ENCODE results near the gene PDLIM1. TPM values are rescaled to one million over a fixed set of nuclear protein-coding genes. Genes with fewer than 3 reads are reported as not detected.

The PDLIM1 gene
- total RNA-seq, 2 donors from 2014 or later: 93.9 to 158 TPM

- Histone ChIP-seq H3K4me3 (ENCODE audit: low read length) (no peak overlapping the region), H3K9ac (ENCODE audit: extremely low read depth, low read length, poor library complexity, severe bottlenecking) (no peak overlapping the region), H3K27me3 (ENCODE audit: control insufficient read depth, insufficient read depth, low read length, poor library complexity, severe bottlenecking) (no peaks in the 10 kb centered on the region), H3K9me3 (ENCODE audit: control insufficient read depth, low read length) (no peaks in the 10 kb centered on the region), H3K27ac (ENCODE audit: low read depth, low read length) (no peak overlapping the region), H3K4me1 (ENCODE audit: control insufficient read depth, insufficient read depth, low read length) (peaks cover 28% of the 10 kb centered on the region), H3K36me3 (ENCODE audit: control insufficient read depth, insufficient read depth, low read length) (no peaks in the 10 kb centered on the region)
- no peak for DNase-seq
- H3K27ac Mint-ChIP-seq: no peak overlapping the region
- TF ChIP-seq, protein P1, sequence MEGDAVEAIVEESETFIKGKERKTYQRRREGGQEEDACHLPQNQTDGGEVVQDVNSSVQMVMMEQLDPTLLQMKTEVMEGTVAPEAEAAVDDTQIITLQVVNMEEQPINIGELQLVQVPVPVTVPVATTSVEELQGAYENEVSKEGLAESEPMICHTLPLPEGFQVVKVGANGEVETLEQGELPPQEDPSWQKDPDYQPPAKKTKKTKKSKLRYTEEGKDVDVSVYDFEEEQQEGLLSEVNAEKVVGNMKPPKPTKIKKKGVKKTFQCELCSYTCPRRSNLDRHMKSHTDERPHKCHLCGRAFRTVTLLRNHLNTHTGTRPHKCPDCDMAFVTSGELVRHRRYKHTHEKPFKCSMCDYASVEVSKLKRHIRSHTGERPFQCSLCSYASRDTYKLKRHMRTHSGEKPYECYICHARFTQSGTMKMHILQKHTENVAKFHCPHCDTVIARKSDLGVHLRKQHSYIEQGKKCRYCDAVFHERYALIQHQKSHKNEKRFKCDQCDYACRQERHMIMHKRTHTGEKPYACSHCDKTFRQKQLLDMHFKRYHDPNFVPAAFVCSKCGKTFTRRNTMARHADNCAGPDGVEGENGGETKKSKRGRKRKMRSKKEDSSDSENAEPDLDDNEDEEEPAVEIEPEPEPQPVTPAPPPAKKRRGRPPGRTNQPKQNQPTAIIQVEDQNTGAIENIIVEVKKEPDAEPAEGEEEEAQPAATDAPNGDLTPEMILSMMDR (conservative IDR thresholded peaks at IDR 0.05): no peak
- H3K27me3 Mint-ChIP-seq (ENCODE audit: insufficient read depth): peaks cover 8% of the 10 kb centered on the region
- H3K4me1 Mint-ChIP-seq: peaks cover 28% of the 10 kb centered on the region
- H3K36me3 Mint-ChIP-seq (ENCODE audit: low read depth): no peaks in the 10 kb centered on the region
- no peaks in the 10 kb centered on the region for H3K9me3 Mint-ChIP-seq
- H3K4me3 Mint-ChIP-seq: no peak overlapping the region
- WGBS, 2 experiments (ENCODE audit: insufficient coverage in 1 of 2, insufficient read length in 1 of 2): 91 to 100% methylated on average over 1 of the region's 1 CpG
These were observed 13.1 kb upstream of the PDLIM1 start for GRCh38 chr10:95303950-95304349.

DNA sequence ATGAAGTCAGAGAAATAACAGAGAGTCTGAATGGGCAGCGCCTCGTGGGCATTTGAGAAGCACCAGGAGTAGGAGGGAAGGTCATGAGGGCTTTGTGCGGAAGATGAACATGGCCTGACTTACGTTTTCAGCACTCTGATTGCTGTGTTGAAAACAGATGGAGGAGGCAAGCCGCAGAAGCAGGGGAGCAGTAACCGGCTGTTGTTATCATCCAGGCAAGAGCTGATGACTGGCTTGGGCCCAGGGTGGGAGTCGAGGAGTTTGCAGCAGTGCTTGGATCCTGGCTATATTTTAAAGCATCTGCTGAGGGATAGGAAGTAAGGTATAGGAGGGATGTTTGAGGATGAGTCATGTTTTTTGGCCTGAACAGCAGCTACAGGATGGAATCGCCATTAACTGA, 12.7 kb upstream of the PDLIM1 start:
- H3K27me3 ChIP-seq (ENCODE audit: control insufficient read depth, insufficient read depth, low read length, poor library complexity, severe bottlenecking): no peaks in the 10 kb centered on the region
- peaks cover 9% of the 10 kb centered on the region for H3K27me3 Mint-ChIP-seq (ENCODE audit: insufficient read depth)
- H3K9me3 ChIP-seq (ENCODE audit: control insufficient read depth, low read length): no peaks in the 10 kb centered on the region
- 88 to 95% methylated on average over 7 to 8 of the region's 8 CpGs for whole genome bisulfite sequencing, 2 experiments (ENCODE audit: insufficient coverage in 1 of 2, insufficient read length in 1 of 2)
- TF ChIP-seq, protein P1 (conservative IDR thresholded peaks at IDR 0.05): no peak
- no peak overlapping the region for H3K9ac ChIP-seq (ENCODE audit: extremely low read depth, low read length, poor library complexity, severe bottlenecking)
- H3K4me3 Mint-ChIP-seq: no peak overlapping the region
- no peak overlapping the region for H3K4me3 ChIP-seq (ENCODE audit: low read length)
- no peak overlapping the region for H3K27ac ChIP-seq (ENCODE audit: low read depth, low read length)
- H3K36me3 ChIP-seq (ENCODE audit: control insufficient read depth, insufficient read depth, low read length): no peaks in the 10 kb centered on the region
- H3K36me3 Mint-ChIP-seq (ENCODE audit: low read depth): no peaks in the 10 kb centered on the region
- no peak overlapping the region for H3K27ac Mint-ChIP-seq
- H3K4me1 ChIP-seq (ENCODE audit: control insufficient read depth, insufficient read depth, low read length): peaks cover 26% of the 10 kb centered on the region
- no peak for DNase-seq
- H3K4me1 Mint-ChIP-seq: peaks cover 23% of the 10 kb centered on the region
- H3K9me3 Mint-ChIP-seq: no peaks in the 10 kb centered on the region

DNA sequence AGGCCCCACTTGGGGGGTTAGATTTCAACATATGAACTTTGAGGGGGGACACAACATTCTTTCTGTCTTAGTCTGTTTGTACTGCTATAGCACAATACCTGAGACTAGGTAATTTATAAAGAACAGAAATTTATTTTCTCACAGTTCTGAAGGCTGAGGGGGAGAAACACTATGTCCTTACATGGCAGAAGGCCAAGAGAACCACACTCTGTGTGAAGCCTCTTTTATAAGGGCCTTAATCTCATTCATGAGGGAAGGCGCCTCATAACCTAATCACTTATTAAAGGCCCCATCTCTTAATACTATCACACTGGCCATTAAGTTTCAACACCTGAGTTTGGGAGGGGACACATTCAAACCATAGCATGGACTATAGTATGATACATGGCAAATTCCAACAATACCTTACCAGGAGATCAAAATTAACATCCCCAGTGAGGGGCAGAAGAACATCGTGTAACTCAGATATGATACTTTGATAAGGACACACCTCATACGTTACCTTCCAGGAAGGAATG, 9.3 kb upstream of the PDLIM1 start:
- no peak overlapping the region for H3K4me3 Mint-ChIP-seq
- no peak overlapping the region for H3K27ac Mint-ChIP-seq
- H3K36me3 Mint-ChIP-seq (ENCODE audit: low read depth): no peaks in the 10 kb centered on the region
- H3K4me1 ChIP-seq (ENCODE audit: control insufficient read depth, insufficient read depth, low read length): peaks cover 20% of the 10 kb centered on the region
- H3K4me1 Mint-ChIP-seq: peaks cover 12% of the 10 kb centered on the region
- H3K27ac ChIP-seq (ENCODE audit: low read depth, low read length): no peak overlapping the region
- no peak overlapping the region for H3K9ac ChIP-seq (ENCODE audit: extremely low read depth, low read length, poor library complexity, severe bottlenecking)
- peaks cover 32% of the 10 kb centered on the region for H3K27me3 Mint-ChIP-seq (ENCODE audit: insufficient read depth)
- H3K9me3 Mint-ChIP-seq: no peaks in the 10 kb centered on the region
- no peak overlapping the region for H3K4me3 ChIP-seq (ENCODE audit: low read length)
- 100% methylated on average over 3 of the region's 3 CpGs; no CpG with 5 or more reads in 1 of the 2 experiments for whole genome bisulfite sequencing, 2 experiments (ENCODE audit: insufficient coverage in 1 of 2, insufficient read length in 1 of 2)
- no peak for DNase-seq
- no peaks in the 10 kb centered on the region for H3K9me3 ChIP-seq (ENCODE audit: control insufficient read depth, low read length)
- peaks cover 5% of the 10 kb centered on the region for H3K27me3 ChIP-seq (ENCODE audit: control insufficient read depth, insufficient read depth, low read length, poor library complexity, severe bottlenecking)
- TF ChIP-seq, protein P1 (conservative IDR thresholded peaks at IDR 0.05): no peak
- H3K36me3 ChIP-seq (ENCODE audit: control insufficient read depth, insufficient read depth, low read length): no peaks in the 10 kb centered on the region
